NCI-H510A treated with DMSO at 0.1 percent for 48 hours (cell line): ENCODE results near the gene CDIP1.
"Not testable (repeated sequence)": the region's sequence is repeated elsewhere in the genome, so short reads cannot be mapped to it uniquely, and the experiment has no call there.

Source experiments
- DNase-seq: peaks from one replicate; lab custom pipeline; 2025; lab: John Stamatoyannopoulos, UW

The CDIP1 gene

DNA sequence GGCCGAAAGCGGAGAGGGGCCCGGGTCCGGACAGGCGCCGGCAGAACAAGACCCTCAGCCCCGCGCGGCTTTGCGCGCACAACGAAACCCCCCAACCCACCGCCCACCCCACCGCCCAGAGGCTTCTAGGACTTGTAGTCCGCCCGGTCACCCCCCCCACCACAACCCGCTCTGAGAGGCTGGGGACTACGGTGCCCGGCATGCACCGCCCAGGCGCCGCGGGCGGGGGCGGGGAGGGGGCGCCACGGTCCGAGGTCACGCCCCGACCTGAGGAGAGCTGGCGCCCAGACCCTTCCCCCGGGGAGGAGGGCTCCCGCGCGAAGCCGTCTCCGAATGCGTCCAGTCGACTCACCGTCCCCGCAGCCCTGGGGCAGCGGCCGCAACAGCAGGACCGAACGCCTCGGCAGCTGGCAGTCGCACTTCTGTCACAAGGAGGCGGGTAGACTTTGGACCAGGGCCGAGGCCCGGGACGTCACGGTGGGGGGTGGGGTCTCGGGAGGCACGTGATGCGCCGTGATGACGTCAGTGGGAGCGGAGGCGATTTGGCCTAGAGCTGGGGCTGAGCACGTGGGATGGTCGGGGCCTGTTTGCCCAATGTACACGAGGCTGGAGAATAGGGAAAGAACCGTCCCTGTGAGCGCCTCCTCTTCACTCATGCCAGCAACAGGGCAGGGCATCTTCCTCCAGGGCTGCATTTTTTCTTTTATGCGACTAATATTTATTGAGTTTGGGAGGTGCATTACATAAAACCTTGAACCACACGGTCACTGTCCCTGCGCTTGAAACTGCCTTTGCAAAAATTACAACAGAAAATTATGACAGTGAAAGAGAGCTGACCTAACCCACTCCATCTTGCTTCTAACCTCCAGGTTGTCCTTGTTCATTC, at the start of gene CDIP1:
Gene CDIP1, minus strand, starts transcription at position 424 of the 886 bp plus-strand sequence. CDS start 24,643 bp downstream, outside the sequence.
- DNase-seq: peak; percentile 78

DNA sequence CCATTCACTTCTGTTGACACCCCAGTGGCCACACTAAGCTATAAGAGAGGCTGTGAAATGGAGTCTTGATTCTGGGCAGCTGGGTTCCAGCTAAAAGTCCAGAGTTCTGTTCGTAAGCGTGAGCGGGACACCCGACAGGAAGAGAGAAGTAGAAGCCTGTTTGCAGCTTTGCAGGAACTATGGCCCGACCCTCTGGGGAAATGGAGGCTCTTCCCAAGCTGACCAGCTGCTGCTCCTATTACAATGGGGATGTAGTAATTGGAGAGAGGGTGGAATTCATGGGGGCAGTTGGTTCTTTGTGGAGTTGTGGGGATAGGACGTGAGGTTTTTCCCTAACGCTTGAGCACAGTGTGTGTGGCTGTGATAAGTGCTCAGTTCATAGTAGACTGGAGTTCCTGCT, 47.7 kb upstream of the CDIP1 start:
- no peak for DNase-seq

DNA sequence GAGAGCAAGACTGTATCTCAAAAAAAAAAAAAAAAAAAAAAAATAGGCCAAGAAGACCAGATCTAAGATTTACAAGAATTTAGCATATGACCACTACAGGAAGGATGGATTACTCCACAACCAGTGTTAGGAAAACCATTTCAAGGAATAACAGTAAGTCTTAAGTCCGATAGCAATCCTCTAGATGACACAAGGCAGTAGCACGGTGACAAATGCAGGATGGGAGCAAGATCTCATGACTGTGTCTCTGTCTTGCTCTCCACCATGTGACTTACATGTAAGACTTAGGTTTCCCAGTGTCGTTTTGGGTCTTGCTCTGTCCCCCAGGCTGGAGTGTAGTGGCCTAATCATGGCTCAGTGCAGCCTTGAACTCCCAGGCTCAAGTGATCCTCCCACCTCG, 45.3 kb upstream of the CDIP1 start:
- DNase-seq: no peak

DNA sequence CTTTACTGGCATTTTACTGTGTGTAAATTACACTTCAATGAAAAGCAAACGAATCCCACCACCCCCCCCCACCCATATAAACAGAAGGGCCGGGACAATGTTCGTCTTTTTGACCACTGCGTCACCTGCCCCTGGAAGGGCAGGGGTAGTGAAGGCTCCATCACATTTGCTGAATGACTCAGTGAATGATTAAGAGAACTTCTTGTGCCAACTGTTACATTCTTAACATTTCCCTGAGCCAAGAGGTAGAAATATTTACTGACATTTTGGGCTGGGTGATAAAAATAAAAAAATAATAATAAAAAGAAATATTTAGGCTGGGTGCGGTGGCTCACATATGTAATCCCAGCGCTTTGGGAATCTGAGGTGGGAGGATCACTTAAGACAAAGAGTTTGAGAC, 41.7 kb upstream of the CDIP1 start:
- no peak for DNase-seq

DNA sequence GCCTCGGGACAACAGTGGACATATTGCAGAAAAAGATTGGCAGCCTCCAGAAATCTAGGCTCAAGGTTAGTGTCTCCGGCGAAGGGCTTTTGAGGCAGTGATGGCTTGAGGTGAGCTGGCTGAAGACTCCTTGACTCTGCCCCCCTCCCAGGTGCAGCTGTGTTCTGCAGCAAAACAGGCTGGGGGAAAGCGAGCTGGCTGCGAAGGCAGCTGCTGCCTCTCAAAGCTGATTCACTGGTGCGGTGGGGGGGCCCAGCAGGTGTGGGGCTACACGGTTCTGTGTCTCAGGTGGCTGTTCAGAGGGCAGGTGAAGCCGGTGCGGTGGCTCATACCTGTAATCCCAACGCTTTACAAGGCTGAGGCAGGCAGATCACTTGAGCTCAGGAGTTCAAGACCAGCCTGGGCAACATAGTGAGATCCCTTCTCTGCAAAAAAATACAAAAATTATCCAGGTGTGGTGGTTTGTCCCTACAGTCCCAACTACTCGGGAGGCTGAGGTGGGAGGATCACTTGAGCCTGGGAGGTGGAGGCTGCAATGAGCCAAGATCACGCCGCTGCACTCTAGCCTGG, 40.5 kb upstream of the CDIP1 start:
- peak; percentile 77 for DNase-seq

DNA sequence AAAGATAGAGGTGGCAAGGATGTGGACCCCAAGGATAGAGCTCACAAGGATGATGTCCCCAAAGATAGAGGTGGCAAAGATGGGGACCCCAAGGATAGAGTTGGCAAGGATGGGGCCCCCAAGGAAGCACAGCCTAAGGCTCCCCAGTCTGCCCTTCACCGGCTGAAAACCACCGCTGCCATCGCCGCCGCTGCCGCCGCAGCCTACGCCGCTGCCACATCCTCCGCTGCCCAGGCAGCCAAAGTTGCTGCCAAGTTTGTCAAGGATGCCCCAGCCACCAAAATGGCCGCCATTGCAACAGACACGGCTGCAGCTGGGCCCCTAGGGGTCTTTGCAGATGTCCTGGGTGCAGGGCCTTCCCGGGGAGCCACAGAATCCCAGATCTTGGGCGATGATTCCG, 37.4 kb upstream of the CDIP1 start:
- DNase-seq: no peak

DNA sequence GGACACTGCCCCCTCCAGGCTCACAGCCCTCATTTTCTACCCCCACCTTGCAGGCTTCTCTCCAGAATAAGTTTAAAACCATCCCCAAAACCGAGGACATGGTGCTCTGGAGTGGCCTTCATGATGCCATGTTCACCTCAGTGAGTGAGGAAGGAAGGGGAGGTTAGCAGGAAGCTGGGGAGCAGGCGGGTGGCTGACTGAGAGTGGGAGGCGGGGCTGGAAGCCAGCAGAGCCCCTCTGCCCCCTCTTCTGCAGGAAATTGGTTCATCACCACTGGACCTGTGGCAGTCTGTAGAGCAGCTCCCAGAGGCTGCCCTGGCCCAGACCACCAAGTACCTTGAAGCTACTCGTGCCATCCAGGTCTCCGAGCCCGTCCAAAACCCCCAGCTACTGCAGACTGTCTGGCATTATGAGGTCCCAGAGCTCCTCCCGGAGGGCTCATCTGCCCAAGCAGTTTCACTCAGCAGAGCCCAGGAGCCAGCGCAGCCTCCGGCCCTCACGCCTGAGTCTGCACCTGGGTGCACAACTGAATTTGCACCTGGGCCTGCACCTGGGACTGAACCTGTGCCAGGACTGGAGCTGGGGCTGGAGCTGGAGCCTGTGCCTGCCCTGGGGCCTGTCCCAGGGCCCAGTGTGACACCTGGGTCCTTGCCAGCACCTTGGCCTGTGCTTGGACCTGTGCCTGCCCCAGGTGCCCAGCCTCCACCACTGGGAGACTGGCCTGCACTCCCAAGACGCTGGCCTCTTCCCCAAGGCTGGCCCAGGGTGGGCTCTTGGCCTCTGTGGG, 36.5 kb upstream of the CDIP1 start:
- no peak for DNase-seq

DNA sequence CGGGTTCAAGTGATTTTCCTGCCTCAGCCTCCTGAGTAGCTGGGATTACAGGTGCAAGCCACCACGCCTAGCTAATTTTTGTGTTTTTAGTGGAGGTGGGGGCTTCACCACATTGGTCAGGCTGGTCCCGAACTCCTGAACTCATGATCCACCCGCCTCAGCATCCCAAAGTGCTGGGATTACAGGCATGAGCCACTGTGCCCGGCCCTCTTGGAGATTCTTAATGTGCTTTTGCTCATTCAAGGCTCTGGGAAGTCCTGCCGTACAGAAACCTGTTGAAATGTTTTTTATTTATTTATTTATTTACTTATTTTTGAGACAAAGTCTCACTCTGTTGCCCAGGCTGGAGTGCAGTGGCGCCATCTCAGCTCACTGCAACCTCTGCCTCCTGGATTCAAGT, 35.4 kb upstream of the CDIP1 start:
- not testable (repeated sequence) for DNase-seq

DNA sequence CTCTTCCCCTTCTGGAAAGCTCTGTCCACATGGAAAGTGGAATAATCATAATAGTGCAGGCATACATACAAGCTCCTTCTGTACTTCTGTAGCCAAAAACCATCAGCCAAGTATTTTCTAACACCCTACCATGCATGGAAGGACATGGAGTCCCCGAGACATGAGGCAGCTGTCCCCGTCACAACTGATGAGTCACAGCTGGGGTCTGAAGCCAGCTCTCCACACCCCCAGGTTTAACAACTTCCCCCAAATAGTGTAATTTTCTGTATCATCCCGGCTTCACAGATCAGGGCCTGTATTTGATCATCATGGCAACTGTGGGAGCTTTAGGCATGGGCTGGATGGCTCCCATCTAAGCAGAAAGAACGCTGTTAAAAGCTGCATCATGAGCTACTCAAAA, 34.1 kb upstream of the CDIP1 start:
- no peak for DNase-seq

DNA sequence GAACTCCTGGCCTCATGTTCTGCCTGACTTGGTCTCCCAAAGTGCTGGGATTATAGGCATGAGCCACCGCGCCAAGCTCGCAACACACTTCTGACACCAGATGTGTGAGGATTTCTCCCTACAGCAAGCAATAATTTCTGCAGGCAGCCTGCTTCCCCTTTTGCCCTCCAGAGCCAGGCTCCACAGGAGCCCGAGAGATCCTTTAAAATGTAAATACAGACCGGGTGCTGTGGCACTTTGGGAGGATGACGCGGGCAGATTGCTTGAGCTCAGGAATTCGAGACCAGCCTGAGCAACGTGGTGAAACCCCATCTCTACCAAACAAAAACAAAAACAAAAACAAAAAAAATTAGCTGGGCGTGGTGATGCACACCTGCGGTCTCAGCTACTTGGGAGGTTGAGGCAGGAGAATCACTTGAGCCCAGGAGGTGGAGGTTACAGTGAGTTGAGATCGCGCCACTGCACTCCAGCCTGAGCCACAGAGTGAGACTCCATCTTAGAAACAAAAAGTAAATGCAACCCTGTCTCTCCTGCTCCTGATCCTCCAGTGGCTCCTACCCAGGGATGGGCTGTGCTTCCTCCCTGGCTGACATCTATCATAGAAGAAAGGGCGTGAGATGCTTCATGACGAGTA, 32.2 kb upstream of the CDIP1 start:
- no peak for DNase-seq

DNA sequence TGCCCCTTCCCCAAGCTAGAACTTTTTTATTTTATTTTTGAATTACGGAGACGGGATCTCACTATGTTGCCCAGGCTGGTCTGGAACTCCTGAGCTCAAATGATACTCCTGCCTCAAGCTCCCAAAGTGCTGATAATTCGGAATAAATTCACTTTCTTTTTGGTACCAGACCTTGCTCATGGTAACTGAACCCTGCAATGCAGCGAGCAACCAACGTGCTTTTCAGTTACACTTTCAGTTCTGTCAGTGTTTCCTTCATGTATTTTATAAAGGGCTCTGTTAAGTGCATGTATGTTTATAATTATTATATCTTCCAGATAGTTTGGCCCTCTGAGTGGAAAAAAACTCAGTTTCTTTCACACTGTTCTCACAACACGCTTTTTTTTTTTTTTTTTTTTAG, 31.5 kb upstream of the CDIP1 start:
- no peak for DNase-seq

DNA sequence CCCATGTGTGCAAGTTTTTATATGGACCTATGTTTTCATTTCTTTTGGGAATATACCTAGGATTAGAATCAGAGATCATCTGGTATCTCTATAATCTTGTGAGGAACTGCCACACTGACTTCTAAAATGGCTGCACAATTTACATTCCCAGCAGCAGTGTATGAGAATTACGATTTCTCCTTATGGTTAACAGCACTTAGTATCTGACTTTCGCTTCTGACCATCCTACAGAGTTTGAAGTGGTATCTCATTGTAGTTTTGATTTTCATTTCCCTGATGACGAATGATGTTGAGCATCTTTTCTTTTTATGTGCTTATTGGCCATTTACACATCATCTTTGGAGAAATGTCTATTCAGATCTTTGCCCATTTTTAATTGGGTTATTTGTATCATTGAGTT, 27.6 kb upstream of the CDIP1 start:
- no peak for DNase-seq

DNA sequence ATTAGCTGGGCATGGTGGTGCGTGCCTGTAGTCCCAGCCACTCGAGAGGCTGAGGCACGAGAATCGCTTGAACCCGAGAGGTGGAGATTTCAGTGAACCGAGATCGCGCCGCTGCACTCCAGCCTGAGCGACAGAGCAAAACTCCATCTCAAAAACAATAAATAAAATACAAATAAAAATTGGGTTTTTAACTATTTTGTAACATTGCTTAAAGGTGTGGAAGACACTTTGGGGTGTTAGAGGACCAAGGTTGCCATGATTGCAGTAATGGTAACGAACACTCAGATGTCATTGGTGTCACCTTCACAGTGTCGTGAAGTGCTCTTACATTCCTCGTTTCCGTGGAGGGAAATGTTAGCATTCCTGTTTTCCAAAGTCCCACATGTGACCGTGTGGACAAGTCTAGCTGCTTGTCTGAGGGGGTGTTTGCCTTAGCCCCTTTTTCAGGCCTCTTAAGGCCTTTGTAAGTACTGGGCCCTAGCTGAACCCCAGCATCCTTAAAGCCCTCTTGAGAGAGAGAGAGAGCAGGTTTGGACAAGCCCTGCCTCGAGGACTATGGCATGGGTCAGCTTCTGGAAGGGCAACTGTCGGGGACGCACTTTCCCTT, 26.2 kb upstream of the CDIP1 start:
- DNase-seq: no peak

DNA sequence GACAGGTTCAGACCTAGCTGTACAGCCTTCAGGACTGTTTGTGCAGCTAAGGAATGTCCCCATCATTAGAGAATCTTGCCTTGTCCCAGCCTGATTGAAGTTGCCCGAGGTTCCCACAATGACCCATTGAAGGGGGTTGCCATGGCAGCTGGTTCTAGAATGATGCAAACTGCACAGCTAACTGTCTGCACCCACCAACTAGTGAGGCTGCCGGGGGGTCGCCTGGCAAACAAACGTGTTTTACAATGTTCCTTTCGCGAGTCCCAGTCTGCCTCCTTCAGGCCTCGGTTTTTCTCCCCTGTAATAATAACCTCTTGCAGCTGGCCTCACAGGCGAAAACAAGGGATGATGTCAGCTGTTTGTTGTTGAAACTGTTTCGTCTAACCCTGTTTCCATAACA, 23.0 kb upstream of the CDIP1 start:
- DNase-seq: no peak

DNA sequence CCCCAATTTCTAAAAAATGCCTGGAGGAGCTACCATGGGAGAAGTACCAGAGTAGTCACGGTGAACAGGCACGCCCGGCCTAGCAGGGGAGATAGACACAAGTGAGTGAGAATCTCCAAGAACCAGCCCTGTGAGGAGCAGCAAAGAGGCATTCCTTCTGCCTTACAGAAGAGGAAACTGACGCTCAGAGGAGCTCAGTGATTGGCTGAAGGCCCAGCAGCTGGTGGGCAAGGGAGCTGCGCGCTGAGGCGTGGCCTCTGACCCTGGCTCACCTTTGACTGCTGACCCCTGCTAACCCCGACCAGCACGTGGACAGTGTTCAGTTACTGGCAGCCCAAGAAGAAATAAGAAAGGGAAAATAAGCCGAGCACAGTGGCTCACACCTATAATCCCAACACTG, 19.4 kb upstream of the CDIP1 start:
- DNase-seq: no peak

DNA sequence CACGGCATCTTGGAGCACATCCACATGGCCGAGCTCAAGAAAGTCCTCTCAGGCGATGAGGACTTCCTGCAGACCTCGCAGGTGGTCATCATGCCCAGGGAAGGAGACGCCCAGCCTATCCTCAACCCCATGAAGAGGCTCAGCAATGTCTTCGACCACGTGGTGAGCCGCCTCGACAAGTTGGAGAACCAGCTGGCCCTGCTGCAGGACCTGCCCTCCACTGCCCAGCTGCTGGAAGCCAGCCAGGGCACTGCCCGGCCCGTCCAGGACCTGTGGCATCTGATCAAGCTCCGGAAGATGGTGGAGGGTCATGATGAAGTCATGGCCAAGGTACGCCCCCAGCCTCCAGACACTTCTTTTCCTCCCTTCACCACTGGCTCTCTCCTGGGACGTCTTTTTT, 18.0 kb upstream of the CDIP1 start:
- DNase-seq: no peak

DNA sequence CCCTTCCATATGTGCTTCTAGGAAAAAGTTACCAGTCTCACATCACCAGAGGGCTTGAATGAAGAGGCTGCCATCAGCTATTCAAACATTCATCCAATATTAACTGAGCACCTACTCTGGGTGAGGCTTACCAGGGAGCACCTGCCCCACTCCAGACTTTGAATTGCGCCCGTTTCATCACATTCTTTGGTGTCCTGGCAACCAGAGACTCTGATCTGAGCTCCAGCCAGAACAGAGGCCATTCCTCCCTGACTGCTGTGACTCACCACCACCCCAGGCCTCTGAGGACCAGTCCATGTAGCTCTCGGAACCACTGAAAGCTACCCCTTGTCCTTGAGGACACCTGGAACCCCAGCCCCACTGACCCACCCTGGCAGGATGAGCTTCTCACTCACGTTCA, 17.5 kb upstream of the CDIP1 start, which contains the start of gene C16orf96:
Gene C16orf96, plus strand, starts transcription at position 229 of the 400 bp plus-strand sequence. Its CDS starts 150 bp downstream, at position 379.
- no peak for DNase-seq

DNA sequence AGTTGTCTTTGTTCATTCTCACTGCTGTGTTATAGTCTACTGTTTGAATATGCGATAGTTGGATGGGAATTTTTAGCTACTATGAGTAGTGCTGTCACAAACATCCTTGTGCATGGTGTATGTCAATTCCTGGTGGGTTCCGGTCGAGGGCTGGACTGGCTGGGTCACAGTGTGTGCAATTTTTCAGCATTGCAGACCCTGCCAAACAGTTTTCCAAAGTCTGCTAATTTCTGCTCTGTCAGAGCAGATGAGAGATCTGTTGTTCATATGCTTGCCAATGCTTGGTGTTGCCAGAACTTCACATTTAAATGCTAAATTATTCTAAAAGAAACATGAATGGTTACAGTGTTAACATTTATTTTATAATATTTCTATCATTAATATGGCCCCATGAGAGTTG, 14.0 kb upstream of the CDIP1 start:
- no peak for DNase-seq

DNA sequence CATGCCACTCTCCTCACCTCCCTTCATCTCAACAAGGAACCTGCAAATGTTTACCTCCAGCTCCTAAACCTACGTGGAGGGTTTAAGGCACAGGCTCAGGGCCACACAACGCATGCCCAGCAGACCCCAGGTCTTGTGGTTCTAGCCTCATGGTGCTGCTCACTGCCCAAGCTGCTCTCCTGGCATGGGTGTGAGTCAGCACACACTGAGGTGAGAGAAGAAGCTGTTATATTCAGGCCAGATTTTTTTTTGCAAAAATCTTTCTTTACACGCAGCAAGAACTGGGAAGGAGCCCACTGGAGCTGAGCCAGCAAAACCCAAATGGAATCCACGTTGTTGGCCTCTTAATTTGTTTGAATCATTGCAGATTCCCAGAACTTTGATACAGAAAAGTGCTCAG, 12.0 kb upstream of the CDIP1 start:
- DNase-seq: no peak

DNA sequence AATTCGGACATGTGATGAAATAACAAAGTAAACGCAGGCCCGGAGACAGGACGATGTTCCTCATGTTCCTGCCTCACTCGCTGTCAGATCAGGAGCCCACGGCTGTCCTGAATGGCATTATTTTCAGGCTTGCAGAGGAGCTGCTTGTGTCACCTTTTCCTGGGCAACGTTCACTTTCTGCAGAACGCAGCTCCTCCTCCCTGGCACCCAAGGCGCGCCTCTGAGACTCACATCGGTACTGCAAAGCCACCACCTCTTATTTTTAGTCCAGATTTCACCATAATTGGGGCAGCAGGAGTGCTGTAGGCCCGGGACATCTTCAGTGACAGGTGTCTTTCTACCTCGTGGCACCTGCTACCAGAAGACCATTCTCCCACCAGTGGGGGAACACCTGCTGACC, 9.6 kb upstream of the CDIP1 start:
- DNase-seq: no peak

DNA sequence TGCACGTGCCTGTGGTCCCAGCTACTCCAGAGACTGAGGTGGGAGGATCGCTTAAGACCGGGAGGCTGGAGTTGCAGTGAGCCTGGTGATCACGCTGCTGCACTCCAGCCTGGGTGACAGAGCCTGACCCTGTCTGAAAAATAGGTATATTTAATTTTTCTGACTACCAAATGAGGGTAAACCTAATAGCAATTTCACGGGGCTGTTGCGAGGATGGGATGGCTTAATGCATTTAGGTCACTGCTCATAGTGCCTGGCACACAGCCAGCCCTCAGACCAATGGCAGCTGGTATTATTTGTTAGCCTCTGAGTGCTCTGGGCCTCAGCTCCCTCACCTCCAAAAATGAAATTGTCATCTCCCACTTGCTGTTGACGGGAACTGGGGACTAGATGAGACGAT, 5.9 kb upstream of the CDIP1 start:
- DNase-seq: peak; percentile 47

DNA sequence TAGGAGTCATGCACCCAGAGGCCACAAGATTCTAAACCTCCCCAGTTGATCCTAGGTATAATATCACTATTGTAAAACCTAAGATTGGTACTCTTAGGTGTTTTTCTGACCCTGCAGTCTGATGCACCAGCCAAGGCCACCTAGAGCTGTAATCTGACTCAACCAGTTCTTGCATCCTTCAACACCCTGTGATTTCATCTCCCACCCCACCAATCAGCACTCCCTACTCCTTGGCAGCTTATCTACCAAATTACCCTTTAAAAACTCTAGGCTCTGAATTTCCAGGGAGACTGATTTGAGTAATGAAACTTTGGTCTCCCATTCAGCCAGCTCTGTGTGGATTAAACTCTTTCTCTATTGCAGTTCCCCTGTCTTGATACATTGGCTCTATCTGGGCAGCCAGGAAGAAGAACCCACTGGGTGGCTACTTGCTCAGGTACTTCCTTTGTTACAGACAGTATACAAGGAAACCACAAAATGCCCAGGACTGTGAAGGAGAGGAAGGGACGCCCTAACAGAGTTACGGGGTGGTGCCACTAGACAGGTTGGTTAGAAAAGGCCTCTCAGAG, 1.2 kb upstream of the CDIP1 start:
- no peak for DNase-seq
